CD8-positive, alpha-beta memory T cell (primary cell): Measurements from ENCODE around the gene C2orf80. TPM values are rescaled to one million over a fixed set of nuclear protein-coding genes. Genes with fewer than 3 reads are reported as not detected.
"Not testable (repeated sequence)": the region's sequence is repeated elsewhere in the genome, so short reads cannot be mapped to it uniquely, and the experiment has no call there.

Experiments used
- CTCF ChIA-PET: fragments of 350-600 bp; sonication (Branson Sonifier 250); formaldehyde crosslinking; loops from one replicate; lab custom pipeline; 2021; ENCODE audit warnings: antibody characterized with exemption; lab: Charles Lee
- POLR2A ChIA-PET: fragments of 350-600 bp; sonication (Branson Sonifier 250); formaldehyde crosslinking; loops from one replicate; lab custom pipeline; 2021; ENCODE audit warnings: antibody characterized with exemption; lab: Charles Lee
- DNase-seq, 5 donors: peaks; one replicate each; pipeline versions ENCODE4 v3.0.0 to v3.0.0-alpha.2; 2020 to 2022; ENCODE audit warnings: mixed read lengths in 1 of 5
- H3K27ac ChIP-seq: one replicate; pipeline ENCODE4 v1.7.0; 2013; ENCODE audit warnings: low read depth, mild to moderate bottlenecking, low read length, moderate library complexity
- H3K27me3 ChIP-seq: 2 replicates; pipeline ENCODE4 v1.7.0; 2013; ENCODE audit warnings: low read length, mild to moderate bottlenecking; ENCODE audit not compliant: insufficient read depth, poor library complexity, severe bottlenecking
- H3K36me3 ChIP-seq: 2 replicates; pipeline ENCODE4 v1.7.0; 2013; ENCODE audit warnings: mild to moderate bottlenecking, low read length, moderate library complexity; ENCODE audit not compliant: insufficient read depth
- H3K4me1 ChIP-seq: 2 replicates; pipeline ENCODE4 v1.7.0; 2013; ENCODE audit warnings: mild to moderate bottlenecking, low read length, moderate library complexity; ENCODE audit not compliant: insufficient read depth
- H3K4me3 ChIP-seq: 2 replicates; pipeline ENCODE4 v1.7.0; 2013; ENCODE audit warnings: mild to moderate bottlenecking, low read length
- H3K9me3 ChIP-seq: 2 replicates; pipeline ENCODE4 v1.7.0; 2013; ENCODE audit warnings: mild to moderate bottlenecking, low read length
- H3K27ac Mint-ChIP-seq, 8 donors: one replicate each; pipeline ENCODE4 v1.8.0; 2020 to 2021; ENCODE audit warnings: mixed read lengths in 8 of 8, mild to moderate bottlenecking in 6 of 8, inconsistent platforms in 3 of 8, moderate library complexity in 3 of 8
- H3K27me3 Mint-ChIP-seq, 2 donors: one replicate each; pipeline ENCODE4 v1.8.0; 2020 to 2021; ENCODE audit warnings: mixed read lengths in 2 of 2, mild to moderate bottlenecking in 1 of 2, moderate library complexity in 1 of 2
- H3K36me3 Mint-ChIP-seq, 3 donors: one replicate each; pipeline ENCODE4 v1.8.0; 2020 to 2021; ENCODE audit warnings: mixed read lengths in 3 of 3, inconsistent platforms in 1 of 3, mild to moderate bottlenecking in 1 of 3
- H3K4me1 Mint-ChIP-seq, 3 donors: one replicate each; pipeline ENCODE4 v1.8.0; 2020 to 2021; ENCODE audit warnings: mixed read lengths in 3 of 3, inconsistent platforms in 1 of 3, mild to moderate bottlenecking in 1 of 3
- H3K4me3 Mint-ChIP-seq, 7 donors: one replicate each; pipeline ENCODE4 v1.8.0; 2020 to 2021; ENCODE audit warnings: mixed read lengths in 7 of 7, mild to moderate bottlenecking in 6 of 7, moderate library complexity in 4 of 7, inconsistent platforms in 2 of 7
- H3K9me3 Mint-ChIP-seq, 5 donors: one replicate each; pipeline ENCODE4 v1.8.0; 2020 to 2022; ENCODE audit warnings: mixed read lengths in 5 of 5, mild to moderate bottlenecking in 3 of 5, moderate library complexity in 2 of 5, inconsistent platforms in 1 of 5
- polyA plus RNA-seq: library from polyadenylated mRNA; unstranded; fragments of 300-500 nt; fragmentation: Illumina TruSeq; gene quantifications from one replicate; pipeline ENCODE4 v1.2.3, GENCODE V29; 2021
- total RNA-seq, 2 experiments: library from RNA; stranded (reverse); gene quantifications; one replicate each; pipeline ENCODE4 v1.2.3, GENCODE V29; 2021

C2orf80 gene
- not detected for total RNA-seq
- polyA plus RNA-seq, result not detected

GRCh38 chr2:208189810-208190503 is at the start of gene C2orf80:
TSS of gene C2orf80 (minus strand) at chr2:208190030. CDS start at chr2:208186986, 3,044 bp downstream.
- no peaks in the 10 kb centered on the region for H3K27me3 ChIP-seq
- no peaks in the 10 kb centered on the region for H3K4me1 Mint-ChIP-seq
- no peaks in the 10 kb centered on the region for H3K36me3 Mint-ChIP-seq
- CTCF ChIA-PET, result interaction anchor here (2.5 kb wide), 1 partner anchor 14 kb away, joined by 7 read pairs; no protein-coding TSS in a partner anchor
- H3K4me3 Mint-ChIP-seq, result no peak within 1 kb of the TSS
- DNase-seq, result no peak
- no peaks in the 10 kb centered on the region for H3K9me3 Mint-ChIP-seq
- no peaks in the 10 kb centered on the region for H3K36me3 ChIP-seq
- H3K4me3 ChIP-seq, result no peak within 1 kb of the TSS
- H3K27ac Mint-ChIP-seq, result peak within 1 kb of the TSS in 1 of 8 donors; percentile 60
- POLR2A ChIA-PET, result no interaction called here
- H3K4me1 ChIP-seq, result no peaks in the 10 kb centered on the region
- no peak within 1 kb of the TSS for H3K27ac ChIP-seq
- H3K9me3 ChIP-seq, result no peaks in the 10 kb centered on the region
- H3K27me3 Mint-ChIP-seq, result peaks cover 4% of the 10 kb centered on the region in 2 donors

- peaks cover 12% of the 10 kb centered on the region for H3K36me3 ChIP-seq
- no peak overlapping the region for H3K4me3 Mint-ChIP-seq
- ChIA-PET POLR2A (no interaction called here), CTCF (no interaction called here)
- H3K4me1 Mint-ChIP-seq, result no peaks in the 10 kb centered on the region
- H3K27me3 Mint-ChIP-seq, result peaks cover 0 to 2% of the 10 kb centered on the region in 2 donors
- H3K9me3 Mint-ChIP-seq, result peaks cover 2 to 11% (median 9%) of the 10 kb centered on the region in 5 donors
- no peak overlapping the region for H3K4me3 ChIP-seq
- H3K9me3 ChIP-seq, result no peaks in the 10 kb centered on the region
- H3K27ac ChIP-seq, result no peak overlapping the region
- H3K27me3 ChIP-seq, result no peaks in the 10 kb centered on the region
- H3K4me1 ChIP-seq, result no peaks in the 10 kb centered on the region
- H3K36me3 Mint-ChIP-seq, result peaks cover 25 to 52% (median 37%) of the 10 kb centered on the region in 3 donors
- peak overlapping the region in 1 of 8 donors; percentile 12 for H3K27ac Mint-ChIP-seq
- DNase-seq, result no peak
These were observed 46.0 kb upstream of the C2orf80 start for GRCh38 chr2:208235860-208236259.

GRCh38 chr2:208234786-208235185 is 45.0 kb upstream of the C2orf80 start:
- Histone ChIP-seq H3K36me3 (peaks cover 9% of the 10 kb centered on the region), H3K27ac (no peak overlapping the region), H3K9me3 (no peaks in the 10 kb centered on the region), H3K4me1 (no peaks in the 10 kb centered on the region), H3K4me3 (no peak overlapping the region), H3K27me3 (no peaks in the 10 kb centered on the region)
- H3K4me1 Mint-ChIP-seq, result no peaks in the 10 kb centered on the region
- ChIA-PET POLR2A (no interaction called here), CTCF (no interaction called here)
- no peak for DNase-seq
- H3K36me3 Mint-ChIP-seq, result peaks cover 18 to 45% (median 35%) of the 10 kb centered on the region in 3 donors
- H3K27me3 Mint-ChIP-seq, result peaks cover 0 to 4% of the 10 kb centered on the region in 2 donors
- no peak overlapping the region for H3K27ac Mint-ChIP-seq
- H3K4me3 Mint-ChIP-seq, result no peak overlapping the region
- H3K9me3 Mint-ChIP-seq, result peaks cover 5 to 12% (median 10%) of the 10 kb centered on the region in 5 donors

- Histone ChIP-seq H3K36me3 (no peaks in the 10 kb centered on the region), H3K4me1 (no peaks in the 10 kb centered on the region), H3K4me3 (no peak overlapping the region), H3K9me3 (no peaks in the 10 kb centered on the region), H3K27me3 (no peaks in the 10 kb centered on the region), H3K27ac (no peak overlapping the region)
- Mint-ChIP-seq H3K27me3 (peaks cover 6% of the 10 kb centered on the region in 2 donors), H3K36me3 (peaks cover 0 to 6% (median 0%) of the 10 kb centered on the region in 3 donors), H3K27ac (peak overlapping the region in 1 of 8 donors; percentile 22), H3K4me3 (no peak overlapping the region), H3K4me1 (no peaks in the 10 kb centered on the region), H3K9me3 (peaks cover 5 to 10% (median 6%) of the 10 kb centered on the region in 5 donors)
- POLR2A ChIA-PET, result no interaction called here
- CTCF ChIA-PET, result interaction anchor here (0.9 kb wide), 1 partner anchor 53 kb away, joined by 3 read pairs; no protein-coding TSS in a partner anchor
- DNase-seq, result no peak
These were observed 38.6 kb upstream of the C2orf80 start for GRCh38 chr2:208228476-208228875.

- Histone ChIP-seq H3K27ac (no peak overlapping the region), H3K4me3 (no peak overlapping the region), H3K27me3 (no peaks in the 10 kb centered on the region), H3K9me3 (no peaks in the 10 kb centered on the region), H3K4me1 (no peaks in the 10 kb centered on the region), H3K36me3 (no peaks in the 10 kb centered on the region)
- H3K4me1 Mint-ChIP-seq, result no peaks in the 10 kb centered on the region
- no peak for DNase-seq
- CTCF ChIA-PET, result interaction anchor here (0.6 to 0.9 kb wide), 2 partner anchors 27 to 407 kb away, joined by 3 to 5 read pairs; no protein-coding TSS in a partner anchor
- no peak overlapping the region for H3K4me3 Mint-ChIP-seq
- peaks cover 5 to 10% (median 6%) of the 10 kb centered on the region in 5 donors for H3K9me3 Mint-ChIP-seq
- H3K27me3 Mint-ChIP-seq, result peaks cover 6% of the 10 kb centered on the region in 2 donors
- POLR2A ChIA-PET, result no interaction called here
- no peak overlapping the region for H3K27ac Mint-ChIP-seq
- peaks cover 0 to 6% (median 0%) of the 10 kb centered on the region in 3 donors for H3K36me3 Mint-ChIP-seq
These were observed 37.9 kb upstream of the C2orf80 start for GRCh38 chr2:208227581-208228232.

GRCh38 chr2:208224802-208225201 is 35.0 kb upstream of the C2orf80 start:
- Mint-ChIP-seq H3K4me1 (no peaks in the 10 kb centered on the region), H3K9me3 (peaks cover 0 to 3% (median 0%) of the 10 kb centered on the region in 5 donors), H3K27me3 (peaks cover 3 to 11% of the 10 kb centered on the region in 2 donors), H3K27ac (no peak overlapping the region), H3K4me3 (no peak overlapping the region), H3K36me3 (peaks cover 0 to under 1% (median 0%) of the 10 kb centered on the region in 3 donors)
- H3K4me3 ChIP-seq, result no peak overlapping the region
- POLR2A ChIA-PET, result no interaction called here
- DNase-seq, result no peak
- no peaks in the 10 kb centered on the region for H3K27me3 ChIP-seq
- CTCF ChIA-PET, result interaction anchor here (0.6 kb wide), 1 partner anchor 454 kb away, joined by 3 read pairs; no protein-coding TSS in a partner anchor
- H3K9me3 ChIP-seq, result no peaks in the 10 kb centered on the region
- no peaks in the 10 kb centered on the region for H3K36me3 ChIP-seq
- H3K4me1 ChIP-seq, result no peaks in the 10 kb centered on the region
- H3K27ac ChIP-seq, result no peak overlapping the region

GRCh38 chr2:208222351-208222750 is 32.5 kb upstream of the C2orf80 start:
- no peaks in the 10 kb centered on the region for H3K4me1 Mint-ChIP-seq
- no peak overlapping the region for H3K27ac ChIP-seq

GRCh38 chr2:208221873-208222272 is 32.0 kb upstream of the C2orf80 start:
- H3K36me3 ChIP-seq, POLR2A ChIA-PET, DNase-seq, H3K27me3 ChIP-seq, H3K36me3 Mint-ChIP-seq, H3K27ac Mint-ChIP-seq, H3K4me3 ChIP-seq, H3K9me3 Mint-ChIP-seq, CTCF ChIA-PET, H3K9me3 ChIP-seq, H3K4me1 ChIP-seq, H3K4me3 Mint-ChIP-seq, H3K4me1 Mint-ChIP-seq, H3K27ac ChIP-seq: not testable (repeated sequence)
- H3K27me3 Mint-ChIP-seq, result peaks cover 3 to 11% of the 10 kb centered on the region in 2 donors

More at GRCh38 chr2:208222351-208222750, 32.5 kb upstream of the C2orf80 start:
- ChIA-PET CTCF (no interaction called here), POLR2A (no interaction called here)
- H3K4me3 Mint-ChIP-seq, result no peak overlapping the region
- no peak overlapping the region for H3K27ac Mint-ChIP-seq
- H3K9me3 Mint-ChIP-seq, result peaks cover 0 to 7% (median 0%) of the 10 kb centered on the region in 5 donors
- Histone ChIP-seq H3K4me3 (no peak overlapping the region), H3K9me3 (no peaks in the 10 kb centered on the region), H3K36me3 (no peaks in the 10 kb centered on the region), H3K27me3 (no peaks in the 10 kb centered on the region), H3K4me1 (no peaks in the 10 kb centered on the region)
- peaks cover 0 to 3% (median 0%) of the 10 kb centered on the region in 3 donors for H3K36me3 Mint-ChIP-seq
- no peak for DNase-seq
- H3K27me3 Mint-ChIP-seq, result peaks cover 4 to 11% of the 10 kb centered on the region in 2 donors
